ENCODE results near the gene RIOK1. TPM values are rescaled to one million over a fixed set of nuclear protein-coding genes. Genes with fewer than 3 reads are reported as not detected.
A peak's percentile ranks its signal among the peaks of the same experiment; 100 is the strongest.
"Not testable (repeated sequence)": the region's sequence is repeated elsewhere in the genome, so short reads cannot be mapped to it uniquely, and the experiment has no call there.

RIOK1 gene
- 61.4 TPM for polyA plus RNA-seq (2012; ENCODE audit: insufficient read depth, insufficient read length, low read depth)

DNA sequence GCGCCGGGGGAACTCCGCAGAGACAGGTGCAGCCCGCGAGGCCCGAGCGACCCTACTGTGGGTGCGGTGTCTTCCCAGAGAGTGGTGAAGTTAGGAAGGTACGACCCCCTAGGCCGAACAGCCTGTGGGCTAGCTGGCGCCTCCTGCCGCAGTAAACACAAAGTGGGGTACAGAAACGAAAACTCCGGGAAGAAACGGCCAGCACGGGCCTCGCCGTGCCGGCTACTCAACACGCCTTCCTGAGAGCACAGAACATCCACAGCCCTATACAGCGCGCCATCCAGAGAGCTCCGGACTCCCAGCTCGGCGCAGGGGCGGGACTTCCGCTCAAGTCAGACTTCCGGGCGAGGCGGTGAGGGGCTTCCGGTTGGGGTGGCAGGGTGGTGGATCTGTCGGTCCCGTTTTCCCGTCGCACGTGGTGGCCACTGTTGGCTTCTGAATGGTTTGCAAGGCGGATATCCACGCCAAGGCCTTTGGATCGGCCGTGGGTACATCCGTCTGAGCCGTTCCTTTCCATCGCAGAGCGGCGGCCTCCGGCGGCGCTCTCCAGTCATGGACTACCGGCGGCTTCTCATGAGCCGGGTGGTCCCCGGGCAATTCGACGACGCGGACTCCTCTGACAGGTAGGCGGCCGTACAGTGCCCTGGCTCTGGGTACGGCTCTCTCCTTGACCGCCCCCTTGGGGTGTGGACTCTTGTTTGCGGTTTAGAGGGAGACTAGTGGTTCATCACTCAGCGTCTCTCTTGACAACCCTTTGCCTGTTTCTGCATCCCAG, at the start of gene RIOK1, which contains the start of gene CAGE1:
TSS of gene RIOK1 (plus strand) at position 358 of the 775 bp plus-strand sequence. CDS start at position 553, 195 bp downstream.
TSS of gene CAGE1 (minus strand) at position 292 of the 775 bp plus-strand sequence. CDS start 2,569 bp downstream, outside the sequence.
- H3K9me3 ChIP-seq: no peaks in the 10 kb centered on the region
- peak within 1 kb of the TSS; percentile 88 for H3K4me3 ChIP-seq (ENCODE audit: low read depth, low read length)
- TF ChIP-seq, protein P1, sequence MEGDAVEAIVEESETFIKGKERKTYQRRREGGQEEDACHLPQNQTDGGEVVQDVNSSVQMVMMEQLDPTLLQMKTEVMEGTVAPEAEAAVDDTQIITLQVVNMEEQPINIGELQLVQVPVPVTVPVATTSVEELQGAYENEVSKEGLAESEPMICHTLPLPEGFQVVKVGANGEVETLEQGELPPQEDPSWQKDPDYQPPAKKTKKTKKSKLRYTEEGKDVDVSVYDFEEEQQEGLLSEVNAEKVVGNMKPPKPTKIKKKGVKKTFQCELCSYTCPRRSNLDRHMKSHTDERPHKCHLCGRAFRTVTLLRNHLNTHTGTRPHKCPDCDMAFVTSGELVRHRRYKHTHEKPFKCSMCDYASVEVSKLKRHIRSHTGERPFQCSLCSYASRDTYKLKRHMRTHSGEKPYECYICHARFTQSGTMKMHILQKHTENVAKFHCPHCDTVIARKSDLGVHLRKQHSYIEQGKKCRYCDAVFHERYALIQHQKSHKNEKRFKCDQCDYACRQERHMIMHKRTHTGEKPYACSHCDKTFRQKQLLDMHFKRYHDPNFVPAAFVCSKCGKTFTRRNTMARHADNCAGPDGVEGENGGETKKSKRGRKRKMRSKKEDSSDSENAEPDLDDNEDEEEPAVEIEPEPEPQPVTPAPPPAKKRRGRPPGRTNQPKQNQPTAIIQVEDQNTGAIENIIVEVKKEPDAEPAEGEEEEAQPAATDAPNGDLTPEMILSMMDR (IDR thresholded peaks at IDR 0.05; ENCODE audit: low read depth, low read length): peak; percentile 38
- no peaks in the 10 kb centered on the region for H3K27me3 ChIP-seq
- DNase-seq: peak; percentile 97
- H3K4me1 ChIP-seq: no peaks in the 10 kb centered on the region
- peaks cover 18% of the 10 kb centered on the region for H3K36me3 ChIP-seq

- no peaks in the 10 kb centered on the region for H3K9me3 ChIP-seq
- no peak overlapping the region for H3K4me3 ChIP-seq (ENCODE audit: low read depth, low read length)
- no peaks in the 10 kb centered on the region for H3K27me3 ChIP-seq
- no peaks in the 10 kb centered on the region for H3K36me3 ChIP-seq
- TF ChIP-seq, protein P1 (IDR thresholded peaks at IDR 0.05; ENCODE audit: low read depth, low read length): no peak
- DNase-seq: no peak
- peaks cover 10% of the 10 kb centered on the region for H3K4me1 ChIP-seq
Observed at GRCh38 chr6:7341271-7341670, 48.3 kb upstream of the RIOK1 start.

DNA sequence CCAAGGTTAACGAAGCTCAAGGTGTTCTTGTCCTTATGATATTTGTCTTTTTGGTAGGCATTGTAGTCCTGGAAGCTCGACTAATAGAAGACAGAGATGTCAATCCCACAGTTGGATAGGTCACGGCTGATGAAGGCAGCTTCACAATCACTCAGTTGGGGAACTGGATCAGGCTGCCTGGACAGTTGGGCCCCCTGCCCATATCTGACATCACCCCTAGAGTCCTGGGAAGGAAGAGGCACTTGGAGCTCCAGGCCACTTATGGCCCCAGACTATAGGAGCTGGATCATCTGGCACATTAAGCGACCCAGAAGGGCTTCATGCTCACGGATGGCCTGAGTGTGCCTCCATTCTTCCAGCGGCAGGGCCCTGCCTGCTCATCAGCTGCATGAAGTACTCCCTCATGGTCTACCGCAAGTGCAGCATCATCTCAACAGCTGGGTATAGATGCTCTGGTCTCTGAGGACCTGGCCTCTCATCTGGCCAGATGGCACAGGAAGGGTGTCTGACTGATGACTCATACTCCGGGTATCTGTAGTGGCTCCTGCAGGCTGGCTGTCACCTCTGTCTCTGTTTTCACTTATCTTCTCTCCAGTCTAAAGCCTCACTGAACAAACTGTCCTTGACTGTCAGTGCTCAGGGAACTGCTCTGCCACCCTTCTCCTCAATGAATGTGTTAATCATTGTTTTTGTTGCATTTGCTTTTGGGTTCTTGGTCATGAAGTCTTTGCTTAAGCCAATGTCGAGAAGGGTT, 47.4 kb upstream of the RIOK1 start:
- TF ChIP-seq, protein P1 (IDR thresholded peaks at IDR 0.05; ENCODE audit: low read depth, low read length): no peak
- H3K4me1 ChIP-seq: peaks cover 10% of the 10 kb centered on the region
- DNase-seq: peak; percentile 85
- no peaks in the 10 kb centered on the region for H3K27me3 ChIP-seq
- H3K4me3 ChIP-seq (ENCODE audit: low read depth, low read length): no peak overlapping the region
- H3K9me3 ChIP-seq: no peaks in the 10 kb centered on the region
- no peaks in the 10 kb centered on the region for H3K36me3 ChIP-seq

DNA sequence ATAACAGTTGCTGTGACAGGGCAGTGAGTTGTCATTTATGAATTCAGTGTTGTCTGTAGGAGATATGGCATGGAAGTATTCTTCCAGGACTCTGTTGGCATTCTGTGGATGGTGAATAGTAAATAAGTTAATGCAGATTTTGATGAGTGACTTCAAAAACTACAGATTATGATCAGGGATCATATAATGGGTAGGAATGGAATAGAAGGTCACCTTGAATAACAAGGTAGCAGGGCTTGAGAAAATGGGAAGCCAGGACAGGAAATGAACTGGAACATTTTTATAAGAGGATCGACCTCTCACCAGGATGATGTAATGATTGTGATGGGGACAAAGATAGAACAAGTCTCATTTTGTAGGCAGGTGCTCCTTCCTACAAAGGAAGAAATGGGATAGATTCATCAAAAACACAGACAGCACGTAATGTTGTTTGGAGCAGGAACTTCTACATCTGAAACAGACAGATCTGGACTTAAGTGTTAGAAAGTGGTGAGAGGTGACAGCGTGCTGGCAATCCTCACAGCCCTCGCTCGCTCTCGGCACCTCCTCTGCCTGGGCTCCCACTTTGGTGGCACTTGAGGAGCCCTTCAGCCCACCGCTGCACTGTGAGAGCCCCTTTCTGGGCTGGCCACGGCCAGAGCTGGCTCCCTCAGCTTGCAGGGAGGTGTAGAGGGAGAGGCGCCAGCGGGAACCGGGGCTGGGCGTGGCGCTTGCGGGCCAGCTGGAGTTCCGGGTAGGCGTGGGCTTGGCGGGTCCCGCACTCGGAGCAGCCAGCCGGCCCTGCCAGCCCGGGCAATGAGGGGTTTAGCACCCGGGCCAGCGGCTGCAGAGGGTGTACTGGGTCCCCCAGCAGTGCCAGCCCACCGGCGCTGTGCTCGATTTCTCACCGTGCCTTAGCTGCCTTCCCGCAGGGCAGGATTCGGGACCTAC, 45.8 kb upstream of the RIOK1 start:
- Histone ChIP-seq H3K4me1 (peaks cover 10% of the 10 kb centered on the region), H3K36me3 (no peaks in the 10 kb centered on the region), H3K27me3 (no peaks in the 10 kb centered on the region), H3K4me3 (ENCODE audit: low read depth, low read length) (no peak overlapping the region), H3K9me3 (no peaks in the 10 kb centered on the region)
- DNase-seq: no peak
- TF ChIP-seq, protein P1 (IDR thresholded peaks at IDR 0.05; ENCODE audit: low read depth, low read length): no peak

DNA sequence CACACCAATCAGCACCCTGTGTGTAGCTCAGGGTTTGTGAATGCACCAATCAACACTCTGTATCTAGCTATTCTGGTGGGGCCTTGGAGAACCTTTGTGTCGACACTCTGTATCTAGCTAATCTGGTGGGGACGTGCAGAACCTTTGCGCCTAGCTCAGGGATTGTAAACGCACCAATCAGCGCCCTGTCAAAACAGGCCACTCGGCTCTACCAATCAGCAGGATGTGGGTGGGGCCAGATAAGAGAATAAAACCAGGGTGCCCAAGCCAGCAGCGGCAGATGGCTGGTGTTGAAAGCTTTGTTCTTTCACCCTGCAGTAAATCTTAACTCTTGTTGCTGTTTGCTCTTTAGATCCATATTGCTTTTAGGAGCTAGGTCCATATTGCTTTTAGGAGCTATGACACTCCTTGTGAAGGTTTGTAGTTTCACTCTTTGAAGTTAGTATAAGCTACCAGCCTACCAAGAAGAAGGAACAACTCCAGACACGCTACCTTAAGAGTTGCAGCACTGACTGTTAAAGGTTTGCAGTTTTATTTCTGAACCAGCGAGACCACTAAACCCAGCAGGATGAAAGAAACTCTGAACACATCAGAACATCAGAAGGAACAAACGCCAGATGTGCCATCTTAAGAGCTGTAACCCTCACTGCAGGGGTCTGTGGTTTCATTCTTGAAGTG, 44.7 kb upstream of the RIOK1 start:
- H3K27me3 ChIP-seq; DNase-seq; H3K36me3 ChIP-seq; H3K4me3 ChIP-seq (ENCODE audit: low read depth, low read length); H3K4me1 ChIP-seq; H3K9me3 ChIP-seq: not testable (repeated sequence)

DNA sequence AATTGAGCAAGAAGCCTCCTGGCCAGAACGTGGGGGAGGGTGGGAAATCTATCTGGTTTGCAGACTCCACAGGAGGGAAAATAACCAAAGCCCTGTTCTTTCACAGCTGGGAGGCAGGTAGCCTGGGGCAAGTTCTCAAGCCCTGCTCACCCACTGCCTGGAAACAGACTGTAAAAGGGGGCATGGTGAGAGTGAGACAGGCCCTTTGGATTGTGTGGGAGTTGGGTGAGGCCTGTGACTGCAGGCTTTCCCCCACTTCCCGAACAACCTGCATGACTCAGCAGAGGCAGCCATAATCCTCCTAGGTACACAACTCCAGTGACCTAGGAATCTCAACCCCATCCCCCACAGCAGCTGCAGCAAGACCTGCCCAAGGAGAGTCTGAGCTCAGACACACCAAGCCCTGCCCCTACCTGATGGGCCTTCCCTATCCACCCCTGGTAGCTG, 42.0 kb upstream of the RIOK1 start:
- H3K9me3 ChIP-seq; H3K4me1 ChIP-seq; H3K4me3 ChIP-seq (ENCODE audit: low read depth, low read length); H3K36me3 ChIP-seq; H3K27me3 ChIP-seq: not testable (repeated sequence)
- DNase-seq: peak; percentile 15

DNA sequence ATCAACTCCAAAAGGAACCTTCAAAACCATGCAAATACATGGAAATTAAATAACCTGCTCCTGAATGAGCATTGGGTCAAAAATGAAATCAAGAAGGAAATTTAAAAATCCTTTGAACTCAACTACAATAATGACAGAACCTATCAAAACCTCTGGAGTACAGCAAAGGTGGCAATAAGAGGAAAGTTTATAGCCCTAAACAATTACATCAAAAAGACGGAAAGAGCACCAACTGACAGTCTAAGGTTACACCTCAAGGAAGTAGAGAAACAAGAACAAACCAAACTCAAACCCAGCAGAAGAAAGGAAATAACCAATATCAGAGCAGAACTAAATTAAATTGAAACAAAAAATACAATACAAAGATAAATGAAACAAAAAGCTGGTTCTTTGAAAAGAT, 39.0 kb upstream of the RIOK1 start:
- not testable (repeated sequence) for H3K4me3 ChIP-seq (ENCODE audit: low read depth, low read length); H3K9me3 ChIP-seq; H3K27me3 ChIP-seq; H3K36me3 ChIP-seq; H3K4me1 ChIP-seq; DNase-seq

- not testable (repeated sequence) for H3K36me3 ChIP-seq; DNase-seq; H3K4me1 ChIP-seq; H3K4me3 ChIP-seq (ENCODE audit: low read depth, low read length); H3K9me3 ChIP-seq; H3K27me3 ChIP-seq
Observed at GRCh38 chr6:7351916-7352315, 37.7 kb upstream of the RIOK1 start.

Data from BE2C (cell line).